Stimulated activated CD8-positive, alpha-beta memory T cell treated with anti-CD3 and anti-CD28 coated beads, Interleukin-12 subunit alpha, Interleukin-12 subunit beta, amount 100 ng/mL, for 4 hours (primary cell): Measurements from ENCODE around the gene SYNGR1.

Experiments
- DNase-seq: peaks from one replicate; pipeline ENCODE4 v3.0.0-alpha.2; 2020; ENCODE audit warnings: low read depth

Gene SYNGR1

DNA sequence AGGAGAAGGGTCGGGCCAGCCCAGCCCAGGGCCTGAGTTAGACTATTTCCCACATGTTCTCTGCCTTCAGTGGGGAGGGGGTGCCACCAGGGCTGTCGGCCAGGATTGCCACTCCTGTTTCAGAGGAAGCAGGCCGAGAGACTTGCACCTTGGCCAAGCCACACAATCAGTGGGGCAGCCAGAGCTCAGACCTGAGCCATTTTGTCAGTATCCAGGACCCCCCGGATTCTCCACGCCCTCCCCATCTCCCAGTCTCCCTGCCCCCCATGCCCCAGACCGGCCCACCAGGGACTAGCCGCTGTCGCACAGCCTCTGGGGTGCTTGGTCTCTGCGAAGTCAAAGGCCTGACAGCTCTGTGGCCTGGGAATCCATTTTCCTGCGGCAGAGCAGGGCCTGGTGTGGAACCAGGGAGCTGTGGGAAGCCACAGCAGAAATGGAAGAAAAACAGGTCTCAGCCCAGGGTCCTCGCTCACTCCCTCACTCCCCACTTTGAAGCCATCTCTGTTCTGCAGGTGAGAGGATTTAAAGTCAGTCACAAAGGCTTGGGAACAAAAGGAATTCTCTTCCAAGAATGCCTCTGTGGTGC is 81.5 kb downstream of the SYNGR1 start:
- no peak for DNase-seq

DNA sequence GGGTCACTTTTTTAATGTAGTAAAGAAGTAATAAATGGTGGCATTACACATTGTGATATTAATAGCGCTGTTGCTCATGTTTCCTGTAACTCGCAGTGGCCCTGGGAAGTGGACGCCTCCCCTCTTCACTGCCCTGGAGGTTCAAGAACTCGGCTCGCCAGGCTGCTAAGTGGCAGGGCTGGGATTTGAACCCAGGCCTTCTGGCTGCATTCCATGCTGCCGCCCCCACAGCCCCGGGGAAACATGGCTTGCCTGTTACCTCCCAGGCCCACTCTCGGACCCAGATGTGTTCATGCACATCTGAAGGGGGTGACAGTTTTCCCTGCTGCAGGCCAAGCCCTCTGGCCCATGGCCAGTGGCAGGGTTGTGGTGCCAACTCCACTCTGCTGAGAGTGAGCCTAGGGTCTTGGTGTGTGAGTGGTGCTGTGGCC is 82.0 kb downstream of the SYNGR1 start:
- DNase-seq = no peak

DNA sequence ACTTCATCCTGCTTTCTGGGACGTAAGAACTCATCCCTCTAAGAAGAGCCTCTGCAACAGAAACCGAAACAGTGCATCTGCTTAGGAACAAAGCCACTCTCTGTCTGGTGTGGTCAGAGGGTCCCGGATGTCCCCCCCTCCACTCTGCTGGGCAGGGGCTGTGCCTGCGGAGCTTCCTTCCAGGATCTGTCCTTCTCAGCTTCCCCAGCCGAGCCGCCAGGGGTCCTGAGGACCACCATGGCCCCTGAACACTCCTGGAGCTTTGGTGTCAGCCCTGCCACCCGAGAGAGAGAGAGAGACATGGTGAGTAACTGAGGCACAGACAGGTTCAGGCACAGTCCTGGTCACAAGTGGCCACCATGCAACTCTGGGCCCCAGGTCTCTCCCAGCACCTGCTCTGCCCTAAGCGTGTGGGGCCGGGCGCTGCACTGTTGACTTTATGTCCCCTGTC is 82.6 kb downstream of the SYNGR1 start:
- DNase-seq = no peak

DNA sequence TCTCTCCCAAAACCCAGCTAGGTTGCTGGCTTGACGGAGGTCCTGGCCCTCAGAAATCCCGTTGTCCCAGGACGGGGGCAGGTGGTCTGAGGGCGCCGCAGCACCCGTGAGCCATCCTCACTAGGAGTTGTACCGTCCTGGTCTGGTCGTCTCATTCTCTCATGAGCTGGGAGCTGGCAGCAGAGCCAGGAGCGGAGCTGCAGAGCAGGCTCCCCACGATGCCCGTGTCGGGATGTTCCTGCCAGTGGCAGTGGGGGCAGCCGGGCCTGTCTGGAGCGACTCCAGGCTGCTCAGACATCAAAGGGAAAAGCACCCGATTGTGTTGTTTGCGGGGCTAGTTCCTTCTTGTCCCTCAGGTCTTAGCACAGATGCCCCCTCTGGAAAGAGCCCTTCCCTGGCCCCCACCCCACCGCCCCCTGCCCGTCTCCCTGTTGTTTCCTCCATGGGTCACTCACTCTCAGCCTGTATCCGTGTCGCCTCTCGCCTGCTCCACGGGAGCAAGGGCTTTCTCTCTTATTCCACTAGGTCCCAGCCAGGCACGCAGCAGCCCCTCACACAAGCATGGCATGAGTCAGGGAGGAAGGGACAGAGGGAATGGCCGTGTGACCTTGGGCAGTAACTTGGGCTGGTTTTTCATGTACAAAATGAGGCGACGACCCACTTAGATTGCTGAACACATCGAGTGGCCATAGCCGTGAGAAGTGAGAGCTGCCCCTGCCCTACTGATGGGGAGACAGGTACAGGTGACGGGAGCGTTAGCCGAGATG is 83.9 kb downstream of the SYNGR1 start:
- DNase-seq = no peak

DNA sequence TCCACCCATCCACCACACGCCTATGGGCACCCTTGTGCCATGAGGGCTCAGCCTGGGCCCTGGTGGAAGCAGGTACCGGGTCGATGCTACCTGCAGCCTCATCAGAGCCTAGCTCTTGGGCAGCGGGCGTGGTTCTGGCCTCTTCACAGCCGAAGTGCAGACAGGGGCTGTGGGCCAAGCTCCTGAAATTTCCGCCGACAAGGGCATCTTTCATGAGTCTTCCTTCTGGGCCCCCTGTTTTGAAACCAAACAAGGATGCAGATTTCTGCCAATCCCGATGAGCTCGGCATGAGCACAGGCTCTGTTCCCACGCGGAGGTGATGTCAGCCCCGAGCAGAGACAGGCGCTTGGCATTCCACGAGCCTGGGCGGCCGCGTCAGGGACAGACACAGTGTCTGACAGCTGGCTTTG is 84.5 kb downstream of the SYNGR1 start:
- DNase-seq = no peak

DNA sequence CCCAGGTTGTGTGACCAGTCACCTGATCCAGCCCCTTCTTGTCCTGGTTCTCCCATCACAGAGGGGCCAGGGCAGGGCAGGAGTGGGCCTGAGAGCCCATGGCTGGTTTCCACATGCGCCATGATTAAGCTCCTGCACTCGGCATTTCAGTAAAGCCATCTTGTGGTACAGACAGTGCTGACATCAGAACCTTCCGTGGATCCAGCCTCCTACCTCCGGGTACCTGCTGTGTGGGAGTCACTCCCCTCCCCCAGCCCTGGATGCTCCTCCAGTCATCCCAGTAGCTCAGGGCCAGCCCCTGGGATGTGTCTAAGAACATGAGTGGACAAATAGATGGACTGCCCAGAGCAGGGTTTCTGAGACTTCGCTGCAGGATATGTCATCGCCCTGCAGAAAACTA is 84.9 kb downstream of the SYNGR1 start:
- DNase-seq = no peak
